Lower lobe of right lung (tissue), 2 donors: ENCODE data around the gene TMEM9B. TPM values are rescaled to one million over a fixed set of nuclear protein-coding genes. Genes with fewer than 3 reads are reported as not detected.
"Not testable (repeated sequence)": the region's sequence is repeated elsewhere in the genome, so short reads cannot be mapped to it uniquely, and the experiment has no call there.

Source experiments
- ATAC-seq, 2 donors: fragments of 200-7000 bp; cut with Tn5 transposase; one replicate each; pipeline ENCODE4 v1.9.1; 2020 to 2022; ENCODE audit warnings: mild to moderate bottlenecking in 2 of 2, moderate library complexity in 2 of 2
- DNase-seq: peaks from one replicate; pipeline ENCODE4 v3.0.0-alpha.2; 2020
- H3K27ac ChIP-seq: fragments of 200-600 bp; one replicate; pipeline ENCODE4 v1.8.0; 2022
- H3K27me3 ChIP-seq: fragments of 200-600 bp; one replicate; pipeline ENCODE4 v1.8.0; 2022; ENCODE audit warnings: low read depth
- H3K36me3 ChIP-seq: fragments of 200-600 bp; one replicate; pipeline ENCODE4 v1.8.0; 2022; ENCODE audit warnings: mild to moderate bottlenecking
- H3K4me1 ChIP-seq: fragments of 200-600 bp; one replicate; pipeline ENCODE4 v1.8.0; 2022
- H3K4me3 ChIP-seq: fragments of 200-600 bp; one replicate; pipeline ENCODE4 v1.8.0; 2022; ENCODE audit warnings: mild to moderate bottlenecking
- H3K9me3 ChIP-seq: fragments of 200-600 bp; one replicate; pipeline ENCODE4 v1.8.0; 2022
- CTCF ChIP-seq: fragments of 200-600 bp; IDR thresholded peaks from one replicate; pipeline ENCODE4 v1.8.0; 2022; ENCODE audit warnings: antibody characterized with exemption, mild to moderate bottlenecking
- intact Hi-C: fragments of 100-400 bp; cut with DNase I; formaldehyde crosslinking; loops from one replicate; pipeline ENCODE4 v1.11.0; 2022
- total RNA-seq: library from RNA; stranded (reverse); fragmentation: NEBNext Ultra II Directional; extraction: Animal tissue kit (Norgen Biotek cat#: 25700); gene quantifications from one replicate; pipeline ENCODE4 v1.2.1, GENCODE V29; 2021
- donor health status: DM: no; HTN: yes; CAD: no; lungs with severe emphysema.

TMEM9B gene
- total RNA-seq, 1 donor from 2014 or later = 57.7 TPM

GRCh38 chr11:8985462-8985861 lies 21.2 kb upstream of the TMEM9B start:
- no peak for DNase-seq
- H3K4me1 ChIP-seq = peaks cover 7% of the 10 kb centered on the region
- H3K27ac ChIP-seq = no peak overlapping the region
- intact Hi-C loops = no loop called here
- H3K9me3 ChIP-seq = no peaks in the 10 kb centered on the region
- no peak overlapping the region for H3K4me3 ChIP-seq
- no peaks in the 10 kb centered on the region for H3K36me3 ChIP-seq
- ATAC-seq = no peak
- no peaks in the 10 kb centered on the region for H3K27me3 ChIP-seq
- no peak for TF ChIP-seq CTCF

DNA sequence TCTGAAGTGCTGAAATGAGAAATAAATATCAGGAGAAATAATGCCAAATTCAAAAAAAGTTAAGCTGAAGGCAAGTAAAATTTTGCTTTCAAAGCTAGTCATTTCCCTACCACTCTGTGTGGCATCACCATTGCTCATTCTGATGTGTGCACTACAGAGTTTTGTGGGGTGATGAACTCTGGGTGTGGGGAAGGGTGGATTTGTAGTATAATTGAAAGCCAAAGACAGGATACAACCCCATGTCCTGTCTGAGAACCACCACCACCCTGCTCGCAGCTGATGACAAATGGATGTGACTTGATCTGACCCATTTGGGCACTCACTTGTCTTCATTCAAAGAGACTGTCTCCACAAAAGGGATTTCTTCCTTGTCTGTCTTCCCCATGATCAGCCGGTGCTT lies 19.3 kb upstream of the TMEM9B start:
- DNase-seq (no peak), ATAC-seq (no peak)
- Histone ChIP-seq H3K4me3 (no peak overlapping the region), H3K4me1 (no peaks in the 10 kb centered on the region), H3K9me3 (no peaks in the 10 kb centered on the region), H3K36me3 (no peaks in the 10 kb centered on the region), H3K27me3 (no peaks in the 10 kb centered on the region), H3K27ac (no peak overlapping the region)
- intact Hi-C loops = no loop called here
- TF ChIP-seq CTCF = no peak

DNA sequence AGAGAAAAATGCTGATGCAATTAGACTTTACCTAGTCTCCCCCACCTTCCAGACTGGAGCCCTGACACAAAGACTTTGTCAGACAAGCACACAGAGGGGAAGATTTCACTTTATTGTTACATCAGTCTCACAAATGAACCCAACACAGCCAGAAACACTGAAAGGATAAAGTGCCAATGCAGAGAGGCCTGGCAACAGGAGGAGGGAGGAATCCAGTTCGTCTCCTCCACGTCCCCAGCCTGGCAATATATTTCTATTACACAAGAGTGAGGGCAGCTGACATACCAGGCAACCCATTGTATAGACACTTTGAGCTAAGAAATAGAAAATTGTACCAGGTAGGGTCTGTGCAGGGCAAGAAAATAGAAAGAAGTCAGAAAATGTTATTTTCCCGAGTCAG lies 16.2 kb upstream of the TMEM9B start:
- ATAC-seq = no peak
- intact Hi-C loops = no loop called here

GRCh38 chr11:8979365-8979764 lies 15.1 kb upstream of the TMEM9B start:
- H3K27ac ChIP-seq, H3K9me3 ChIP-seq, ATAC-seq, DNase-seq, H3K4me3 ChIP-seq, H3K36me3 ChIP-seq, H3K4me1 ChIP-seq, intact Hi-C loops, H3K27me3 ChIP-seq: not testable (repeated sequence)

More for the DNA sequence above, 16.2 kb upstream of the TMEM9B start:
- H3K9me3 ChIP-seq = no peaks in the 10 kb centered on the region
- TF ChIP-seq CTCF = no peak
- no peak for DNase-seq
- H3K4me1 ChIP-seq = no peaks in the 10 kb centered on the region
- H3K4me3 ChIP-seq = no peak overlapping the region
- no peaks in the 10 kb centered on the region for H3K36me3 ChIP-seq
- H3K27me3 ChIP-seq = no peaks in the 10 kb centered on the region
- H3K27ac ChIP-seq = no peak overlapping the region

GRCh38 chr11:8973121-8973520 lies 8.9 kb upstream of the TMEM9B start:
- TF ChIP-seq CTCF = no peak
- no peak overlapping the region for H3K4me3 ChIP-seq
- H3K9me3 ChIP-seq = no peaks in the 10 kb centered on the region
- H3K36me3 ChIP-seq = no peaks in the 10 kb centered on the region
- ATAC-seq (no peak), DNase-seq (no peak)
- no peaks in the 10 kb centered on the region for H3K4me1 ChIP-seq
- intact Hi-C loops = no loop called here
- H3K27ac ChIP-seq = no peak overlapping the region
- H3K27me3 ChIP-seq = no peaks in the 10 kb centered on the region

DNA sequence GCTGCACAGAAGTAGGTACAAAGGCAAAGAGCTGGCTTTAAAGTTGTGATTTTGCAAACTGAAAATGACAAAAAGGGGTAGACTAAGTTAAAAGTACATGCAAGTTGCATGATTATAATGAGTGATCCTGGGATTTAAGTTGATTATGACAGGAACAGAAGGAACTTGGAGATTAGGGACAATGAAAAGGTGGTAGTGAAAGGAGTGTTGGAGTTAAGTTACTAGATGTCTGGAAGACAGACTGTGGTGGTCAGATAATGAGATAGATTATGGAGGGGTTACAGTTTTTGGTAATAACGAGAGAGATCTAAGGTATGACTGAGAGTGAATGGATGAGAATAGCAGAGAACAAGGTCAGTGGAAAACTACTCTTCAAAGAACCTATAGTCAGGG lies 7.7 kb upstream of the TMEM9B start:
- Histone ChIP-seq H3K36me3 (no peaks in the 10 kb centered on the region), H3K9me3 (no peaks in the 10 kb centered on the region), H3K4me3 (no peak overlapping the region), H3K27ac (no peak overlapping the region), H3K4me1 (no peaks in the 10 kb centered on the region), H3K27me3 (no peaks in the 10 kb centered on the region)
- DNase-seq = no peak
- TF ChIP-seq CTCF = no peak
- ATAC-seq = no peak
- intact Hi-C loops = no loop called here
